Calu3 (cell line): ENCODE data around the gene ZNF697. TPM values are rescaled to one million over a fixed set of nuclear protein-coding genes. Genes with fewer than 3 reads are reported as not detected.

ENCODE experiments used
- total RNA-seq: library from RNA; stranded (reverse); gene quantifications from 2 replicates; pipeline ENCODE4 v1.2.3, GENCODE V29; 2022

Gene ZNF697
- total RNA-seq, 1 experiment from 2014 or later: 4.8 TPM

Other genes with a start within 250 kb of the ZNF697 start
- gene HSD3B2, start 233.1 kb downstream of the ZNF697 start, total RNA-seq: not detected in 2 replicates
- not detected in 2 replicates for gene HSD3B1, start 141.1 kb downstream of the ZNF697 start, total RNA-seq
- 155 and 199 TPM in 2 replicates for gene PHGDH, start 63.7 kb upstream of the ZNF697 start, total RNA-seq
- not detected in 2 replicates for gene HMGCS2, start 120.6 kb upstream of the ZNF697 start, total RNA-seq
- gene REG4, start 163.2 kb upstream of the ZNF697 start, total RNA-seq: not detected in 2 replicates
- not detected in 2 replicates for gene ADAM30, start 248.2 kb upstream of the ZNF697 start, total RNA-seq